Measurements from ENCODE around the gene TFDP2. TPM values are rescaled to one million over a fixed set of nuclear protein-coding genes. Genes with fewer than 3 reads are reported as not detected.

Gene TFDP2
- total and polyA plus RNA-seq, 10 of the 15 experiments (the other 5 are each of a cell fraction or from before 2014, with no cell fraction given): 28.3 to 100 (median 49.7) TPM

DNA sequence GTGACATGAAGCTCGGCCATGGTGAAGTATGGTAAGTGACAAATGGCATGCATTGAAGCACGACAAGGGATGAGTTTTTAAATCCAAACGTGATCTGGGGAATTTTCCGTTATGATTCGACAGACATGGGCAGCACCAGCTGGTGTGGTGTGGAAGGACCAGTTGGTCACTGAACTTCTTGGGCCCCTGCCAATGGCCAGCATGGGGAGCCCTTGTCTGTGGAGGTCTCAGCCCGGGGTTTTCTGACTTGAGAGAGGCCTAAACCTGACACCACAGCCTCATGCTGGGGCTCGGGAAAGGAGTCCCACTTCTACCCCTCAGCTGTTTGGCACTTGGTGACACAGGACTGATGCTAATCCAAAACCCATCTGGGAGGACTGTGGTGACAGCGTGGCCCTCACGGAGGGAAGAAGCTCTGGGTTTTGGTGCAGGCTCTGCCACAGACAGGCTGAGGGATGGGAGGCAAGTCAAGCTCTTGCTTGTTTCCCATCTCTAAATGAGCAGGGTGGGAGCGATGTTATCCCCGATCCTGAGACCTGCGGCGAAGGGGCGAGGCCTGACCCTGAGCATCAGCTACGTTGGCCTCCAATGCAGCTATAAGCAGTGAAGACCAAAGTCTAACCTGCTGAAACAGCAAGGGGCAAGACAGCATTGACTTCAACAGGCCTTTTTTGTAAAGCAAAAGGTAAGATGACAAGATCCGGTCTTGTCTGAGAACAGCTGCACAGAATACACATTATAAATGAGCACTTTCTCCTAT is 203.4 kb downstream of the TFDP2 start (continued):
- TF ChIP-seq, protein P1, sequence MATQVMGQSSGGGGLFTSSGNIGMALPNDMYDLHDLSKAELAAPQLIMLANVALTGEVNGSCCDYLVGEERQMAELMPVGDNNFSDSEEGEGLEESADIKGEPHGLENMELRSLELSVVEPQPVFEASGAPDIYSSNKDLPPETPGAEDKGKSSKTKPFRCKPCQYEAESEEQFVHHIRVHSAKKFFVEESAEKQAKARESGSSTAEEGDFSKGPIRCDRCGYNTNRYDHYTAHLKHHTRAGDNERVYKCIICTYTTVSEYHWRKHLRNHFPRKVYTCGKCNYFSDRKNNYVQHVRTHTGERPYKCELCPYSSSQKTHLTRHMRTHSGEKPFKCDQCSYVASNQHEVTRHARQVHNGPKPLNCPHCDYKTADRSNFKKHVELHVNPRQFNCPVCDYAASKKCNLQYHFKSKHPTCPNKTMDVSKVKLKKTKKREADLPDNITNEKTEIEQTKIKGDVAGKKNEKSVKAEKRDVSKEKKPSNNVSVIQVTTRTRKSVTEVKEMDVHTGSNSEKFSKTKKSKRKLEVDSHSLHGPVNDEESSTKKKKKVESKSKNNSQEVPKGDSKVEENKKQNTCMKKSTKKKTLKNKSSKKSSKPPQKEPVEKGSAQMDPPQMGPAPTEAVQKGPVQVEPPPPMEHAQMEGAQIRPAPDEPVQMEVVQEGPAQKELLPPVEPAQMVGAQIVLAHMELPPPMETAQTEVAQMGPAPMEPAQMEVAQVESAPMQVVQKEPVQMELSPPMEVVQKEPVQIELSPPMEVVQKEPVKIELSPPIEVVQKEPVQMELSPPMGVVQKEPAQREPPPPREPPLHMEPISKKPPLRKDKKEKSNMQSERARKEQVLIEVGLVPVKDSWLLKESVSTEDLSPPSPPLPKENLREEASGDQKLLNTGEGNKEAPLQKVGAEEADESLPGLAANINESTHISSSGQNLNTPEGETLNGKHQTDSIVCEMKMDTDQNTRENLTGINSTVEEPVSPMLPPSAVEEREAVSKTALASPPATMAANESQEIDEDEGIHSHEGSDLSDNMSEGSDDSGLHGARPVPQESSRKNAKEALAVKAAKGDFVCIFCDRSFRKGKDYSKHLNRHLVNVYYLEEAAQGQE (IDR thresholded peaks at IDR 0.05; ENCODE audit: low read depth, low read length): no peak
- TF ChIP-seq, protein P2, sequence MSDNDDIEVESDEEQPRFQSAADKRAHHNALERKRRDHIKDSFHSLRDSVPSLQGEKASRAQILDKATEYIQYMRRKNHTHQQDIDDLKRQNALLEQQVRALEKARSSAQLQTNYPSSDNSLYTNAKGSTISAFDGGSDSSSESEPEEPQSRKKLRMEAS (IDR thresholded peaks at IDR 0.05; ENCODE audit: low read depth, low read length): no peak

DNA sequence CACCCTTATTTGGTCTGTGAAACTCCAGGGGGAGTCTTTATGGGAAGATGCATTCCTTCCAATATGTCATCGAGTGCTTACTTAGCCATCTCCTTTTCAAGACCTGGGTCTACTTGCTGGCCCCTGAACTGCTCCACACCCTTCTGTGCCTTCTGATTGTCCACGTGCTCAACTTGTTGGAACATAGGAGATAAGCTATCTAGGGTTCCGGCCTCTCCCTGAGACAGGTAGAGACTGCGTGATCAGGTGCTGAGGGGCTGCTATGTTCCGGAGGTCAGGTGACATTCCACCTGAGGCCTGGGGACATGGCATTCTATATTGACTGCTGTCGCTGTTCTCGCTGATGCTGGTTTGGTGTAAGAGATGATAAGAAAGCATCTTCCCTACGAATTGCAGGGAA is 207.3 kb downstream of the TFDP2 start:
- no peak overlapping the region for H3K4me2 ChIP-seq (ENCODE audit: control insufficient read depth, insufficient read depth)
- no peaks in the 10 kb centered on the region for H3K27me3 ChIP-seq (replicated peaks in 1 of 2; ENCODE audit: control insufficient read depth in 2 of 2, insufficient read depth in 2 of 2, low read length in 1 of 2)
- H3K4me1 ChIP-seq (ENCODE audit: control insufficient read depth, insufficient read depth, low read length): no peaks in the 10 kb centered on the region
- FAIRE-seq (no peak), DNase-seq (ENCODE audit: low read depth, low spot score) (no peak), ATAC-seq (no peak)
- ChIA-PET CTCF (no interaction called here), SMC1A (ENCODE audit: uncharacterized antibody, unreplicated experiment) (no interaction called here), POLR2A (no interaction called here), RAD21 (ENCODE audit: unreplicated experiment) (no interaction called here)
- no peaks in the 10 kb centered on the region for H4K20me1 ChIP-seq (ENCODE audit: control insufficient read depth, insufficient read depth)
- no peak overlapping the region for H2AFZ ChIP-seq (ENCODE audit: control insufficient read depth, low read depth, low read length)
- H3K9me3 ChIP-seq (replicated peaks; ENCODE audit: control insufficient read depth, insufficient read depth, low read length): no peaks in the 10 kb centered on the region
- 81% methylated on average over 8 of the region's 8 CpGs for WGBS (ENCODE audit: insufficient coverage, insufficient replicate concordance, low lambda C conversion rate, missing lambda C conversion rate)
- no peak overlapping the region for H3K27ac ChIP-seq (ENCODE audit: control insufficient read depth, insufficient read depth)
- in situ Hi-C loops (cut with MboI) (no loop called here), intact Hi-C loops (cut with micrococcal nuclease; ENCODE audit: unreplicated experiment) (no loop called here)
- no peak overlapping the region for H3K4me3 ChIP-seq
- no peaks in the 10 kb centered on the region for H3K79me2 ChIP-seq (ENCODE audit: control insufficient read depth, insufficient read depth, low read length)
- no peaks in the 10 kb centered on the region for H3K36me3 ChIP-seq (ENCODE audit: control insufficient read depth in 2 of 2, insufficient read depth in 2 of 2, low read length in 1 of 2)
- BruUV-seq (replicated peaks): no TSS peak
- no peak overlapping the region for H3K9ac ChIP-seq (ENCODE audit: control insufficient read depth, insufficient read depth, low read length)
- no peak for TF ChIP-seq BACH1 (IDR thresholded peaks at IDR 0.05; ENCODE audit: borderline replicate concordance)
- no peak for TF ChIP-seq MYB (IDR thresholded peaks at IDR 0.05; ENCODE audit: borderline replicate concordance, low read depth, low read length)
- TF ChIP-seq, protein P3, sequence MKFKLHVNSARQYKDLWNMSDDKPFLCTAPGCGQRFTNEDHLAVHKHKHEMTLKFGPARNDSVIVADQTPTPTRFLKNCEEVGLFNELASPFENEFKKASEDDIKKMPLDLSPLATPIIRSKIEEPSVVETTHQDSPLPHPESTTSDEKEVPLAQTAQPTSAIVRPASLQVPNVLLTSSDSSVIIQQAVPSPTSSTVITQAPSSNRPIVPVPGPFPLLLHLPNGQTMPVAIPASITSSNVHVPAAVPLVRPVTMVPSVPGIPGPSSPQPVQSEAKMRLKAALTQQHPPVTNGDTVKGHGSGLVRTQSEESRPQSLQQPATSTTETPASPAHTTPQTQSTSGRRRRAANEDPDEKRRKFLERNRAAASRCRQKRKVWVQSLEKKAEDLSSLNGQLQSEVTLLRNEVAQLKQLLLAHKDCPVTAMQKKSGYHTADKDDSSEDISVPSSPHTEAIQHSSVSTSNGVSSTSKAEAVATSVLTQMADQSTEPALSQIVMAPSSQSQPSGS (IDR thresholded peaks at IDR 0.05; ENCODE audit: low read length): no peak
- TF ChIP-seq, protein P4, sequence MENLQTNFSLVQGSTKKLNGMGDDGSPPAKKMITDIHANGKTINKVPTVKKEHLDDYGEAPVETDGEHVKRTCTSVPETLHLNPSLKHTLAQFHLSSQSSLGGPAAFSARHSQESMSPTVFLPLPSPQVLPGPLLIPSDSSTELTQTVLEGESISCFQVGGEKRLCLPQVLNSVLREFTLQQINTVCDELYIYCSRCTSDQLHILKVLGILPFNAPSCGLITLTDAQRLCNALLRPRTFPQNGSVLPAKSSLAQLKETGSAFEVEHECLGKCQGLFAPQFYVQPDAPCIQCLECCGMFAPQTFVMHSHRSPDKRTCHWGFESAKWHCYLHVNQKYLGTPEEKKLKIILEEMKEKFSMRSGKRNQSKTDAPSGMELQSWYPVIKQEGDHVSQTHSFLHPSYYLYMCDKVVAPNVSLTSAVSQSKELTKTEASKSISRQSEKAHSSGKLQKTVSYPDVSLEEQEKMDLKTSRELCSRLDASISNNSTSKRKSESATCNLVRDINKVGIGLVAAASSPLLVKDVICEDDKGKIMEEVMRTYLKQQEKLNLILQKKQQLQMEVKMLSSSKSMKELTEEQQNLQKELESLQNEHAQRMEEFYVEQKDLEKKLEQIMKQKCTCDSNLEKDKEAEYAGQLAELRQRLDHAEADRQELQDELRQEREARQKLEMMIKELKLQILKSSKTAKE (IDR thresholded peaks at IDR 0.05; ENCODE audit: low read depth, poor library complexity, severe bottlenecking): no peak
- no peak for TF ChIP-seq YY1 (IDR thresholded peaks at IDR 0.05; ENCODE audit: low read depth, low read length)
- no peak for TF ChIP-seq PAX8 (IDR thresholded peaks at IDR 0.05)
- no peak for TF ChIP-seq TCF7 (IDR thresholded peaks at IDR 0.05; ENCODE audit: borderline replicate concordance)
- TF ChIP-seq IKZF1 (conservative IDR thresholded peaks at IDR 0.05): no peak
- TF ChIP-seq, protein P5, sequence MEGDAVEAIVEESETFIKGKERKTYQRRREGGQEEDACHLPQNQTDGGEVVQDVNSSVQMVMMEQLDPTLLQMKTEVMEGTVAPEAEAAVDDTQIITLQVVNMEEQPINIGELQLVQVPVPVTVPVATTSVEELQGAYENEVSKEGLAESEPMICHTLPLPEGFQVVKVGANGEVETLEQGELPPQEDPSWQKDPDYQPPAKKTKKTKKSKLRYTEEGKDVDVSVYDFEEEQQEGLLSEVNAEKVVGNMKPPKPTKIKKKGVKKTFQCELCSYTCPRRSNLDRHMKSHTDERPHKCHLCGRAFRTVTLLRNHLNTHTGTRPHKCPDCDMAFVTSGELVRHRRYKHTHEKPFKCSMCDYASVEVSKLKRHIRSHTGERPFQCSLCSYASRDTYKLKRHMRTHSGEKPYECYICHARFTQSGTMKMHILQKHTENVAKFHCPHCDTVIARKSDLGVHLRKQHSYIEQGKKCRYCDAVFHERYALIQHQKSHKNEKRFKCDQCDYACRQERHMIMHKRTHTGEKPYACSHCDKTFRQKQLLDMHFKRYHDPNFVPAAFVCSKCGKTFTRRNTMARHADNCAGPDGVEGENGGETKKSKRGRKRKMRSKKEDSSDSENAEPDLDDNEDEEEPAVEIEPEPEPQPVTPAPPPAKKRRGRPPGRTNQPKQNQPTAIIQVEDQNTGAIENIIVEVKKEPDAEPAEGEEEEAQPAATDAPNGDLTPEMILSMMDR (IDR thresholded peaks at IDR 0.05 in 2 of 3, conservative IDR thresholded peaks at IDR 0.05 in 1 of 3; ENCODE audit: control insufficient read depth in 2 of 3, extremely low read depth in 1 of 3, insufficient read depth in 1 of 3, low read depth in 3 of 3, low read length in 3 of 3): no peak
- no peak for TF ChIP-seq NR2C1 (IDR thresholded peaks at IDR 0.05)
- TF ChIP-seq ZNF24 (IDR thresholded peaks at IDR 0.05): no peak
